SK-N-SH (cell line): ENCODE data around the gene ZBTB16.

Experiments
- EP300 ChIP-seq, 2 experiments: IDR thresholded peaks; 2 replicates each; pipeline versions ENCODE4 v1.4.0 to v1.6.1; 2012; ENCODE audit warnings: borderline replicate concordance in 1 of 2, low read depth in 1 of 2, low read length in 1 of 2
- EZH2phosphoT487 ChIP-seq: fragments of 200-600 bp; sonication (generic); IDR thresholded peaks from 2 replicates; pipeline ENCODE4 v1.6.1; 2017; ENCODE audit warnings: low read depth, mixed run types, mild to moderate bottlenecking, antibody characterized with exemption, moderate library complexity, borderline replicate concordance
- FOXJ3 ChIP-seq: sonication (generic); formaldehyde crosslinking; IDR thresholded peaks from 2 replicates; pipeline ENCODE4 v1.5.1; 2020; ENCODE audit warnings: mild to moderate bottlenecking, missing genetic modification reagents
- MXI1 ChIP-seq: IDR thresholded peaks from 2 replicates; pipeline ENCODE4 v1.6.1; 2012; ENCODE audit warnings: mild to moderate bottlenecking, low read depth, low read length, improper control_type of control experiment
- NFIC ChIP-seq: IDR thresholded peaks from 2 replicates; pipeline ENCODE4 v1.4.0; 2012; ENCODE audit warnings: borderline replicate concordance
- PBX3 ChIP-seq: IDR thresholded peaks from 2 replicates; pipeline ENCODE4; 2012
- REST ChIP-seq: IDR thresholded peaks from 2 replicates; pipeline ENCODE4 v1.6.1; 2012; ENCODE audit warnings: mild to moderate bottlenecking, low read depth, low read length, moderate library complexity
- RXRA ChIP-seq: IDR thresholded peaks from 2 replicates; pipeline ENCODE4 v1.4.0; 2012; ENCODE audit warnings: low read depth, mild to moderate bottlenecking, borderline replicate concordance
- TAF1 ChIP-seq: IDR thresholded peaks from 2 replicates; pipeline ENCODE4 v1.6.1; 2012; ENCODE audit warnings: low read depth, mild to moderate bottlenecking, low read length, moderate library complexity, borderline replicate concordance
- USF2 ChIP-seq: fragments of 150-350 bp; IDR thresholded peaks from 2 replicates; pipeline ENCODE4 v1.6.1; 2017; ENCODE audit warnings: antibody characterized with exemption, low read length, low read depth, borderline replicate concordance
- TF ChIP-seq, protein P1 (sequence below): IDR thresholded peaks from 2 replicates; pipeline ENCODE4 v1.4.0; 2012; ENCODE audit warnings: low read depth, borderline replicate concordance
- TF ChIP-seq, protein P2 (sequence below): fragments of 200-600 bp; sonication (generic); IDR thresholded peaks from 2 replicates; pipeline ENCODE4 v1.6.1; 2017; ENCODE audit warnings: antibody characterized with exemption, mild to moderate bottlenecking, moderate library complexity

DNA sequence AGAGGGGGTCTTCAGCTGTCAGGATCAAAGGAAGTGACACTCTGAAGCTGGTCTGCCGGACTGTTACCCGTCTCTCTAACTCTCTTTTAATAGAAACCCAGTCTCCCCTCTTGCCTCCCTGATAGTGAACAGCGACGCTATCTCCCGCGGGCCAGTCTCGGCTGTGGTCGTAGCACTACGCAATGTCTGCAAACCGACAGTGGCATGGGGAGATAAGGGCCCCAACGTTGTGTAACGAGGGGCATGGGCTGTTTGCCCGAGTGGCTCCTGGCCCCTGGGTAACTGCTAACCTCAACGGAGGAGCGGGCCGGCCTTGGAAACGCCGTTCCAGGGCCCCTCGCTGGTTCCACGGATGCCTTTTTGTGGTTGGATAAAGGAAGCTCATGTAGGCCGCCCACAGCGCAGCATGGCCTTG is 23.3 kb downstream of the ZBTB16 start:
- no peak for TF ChIP-seq RXRA
- TF ChIP-seq EZH2phosphoT487, result no peak
- TF ChIP-seq, protein P1, sequence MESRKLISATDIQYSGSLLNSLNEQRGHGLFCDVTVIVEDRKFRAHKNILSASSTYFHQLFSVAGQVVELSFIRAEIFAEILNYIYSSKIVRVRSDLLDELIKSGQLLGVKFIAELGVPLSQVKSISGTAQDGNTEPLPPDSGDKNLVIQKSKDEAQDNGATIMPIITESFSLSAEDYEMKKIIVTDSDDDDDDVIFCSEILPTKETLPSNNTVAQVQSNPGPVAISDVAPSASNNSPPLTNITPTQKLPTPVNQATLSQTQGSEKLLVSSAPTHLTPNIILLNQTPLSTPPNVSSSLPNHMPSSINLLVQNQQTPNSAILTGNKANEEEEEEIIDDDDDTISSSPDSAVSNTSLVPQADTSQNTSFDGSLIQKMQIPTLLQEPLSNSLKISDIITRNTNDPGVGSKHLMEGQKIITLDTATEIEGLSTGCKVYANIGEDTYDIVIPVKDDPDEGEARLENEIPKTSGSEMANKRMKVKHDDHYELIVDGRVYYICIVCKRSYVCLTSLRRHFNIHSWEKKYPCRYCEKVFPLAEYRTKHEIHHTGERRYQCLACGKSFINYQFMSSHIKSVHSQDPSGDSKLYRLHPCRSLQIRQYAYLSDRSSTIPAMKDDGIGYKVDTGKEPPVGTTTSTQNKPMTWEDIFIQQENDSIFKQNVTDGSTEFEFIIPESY, result no peak
- TF ChIP-seq PBX3, result no peak
- TF ChIP-seq, protein P2, sequence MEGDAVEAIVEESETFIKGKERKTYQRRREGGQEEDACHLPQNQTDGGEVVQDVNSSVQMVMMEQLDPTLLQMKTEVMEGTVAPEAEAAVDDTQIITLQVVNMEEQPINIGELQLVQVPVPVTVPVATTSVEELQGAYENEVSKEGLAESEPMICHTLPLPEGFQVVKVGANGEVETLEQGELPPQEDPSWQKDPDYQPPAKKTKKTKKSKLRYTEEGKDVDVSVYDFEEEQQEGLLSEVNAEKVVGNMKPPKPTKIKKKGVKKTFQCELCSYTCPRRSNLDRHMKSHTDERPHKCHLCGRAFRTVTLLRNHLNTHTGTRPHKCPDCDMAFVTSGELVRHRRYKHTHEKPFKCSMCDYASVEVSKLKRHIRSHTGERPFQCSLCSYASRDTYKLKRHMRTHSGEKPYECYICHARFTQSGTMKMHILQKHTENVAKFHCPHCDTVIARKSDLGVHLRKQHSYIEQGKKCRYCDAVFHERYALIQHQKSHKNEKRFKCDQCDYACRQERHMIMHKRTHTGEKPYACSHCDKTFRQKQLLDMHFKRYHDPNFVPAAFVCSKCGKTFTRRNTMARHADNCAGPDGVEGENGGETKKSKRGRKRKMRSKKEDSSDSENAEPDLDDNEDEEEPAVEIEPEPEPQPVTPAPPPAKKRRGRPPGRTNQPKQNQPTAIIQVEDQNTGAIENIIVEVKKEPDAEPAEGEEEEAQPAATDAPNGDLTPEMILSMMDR, result no peak
- no peak for TF ChIP-seq FOXJ3 (CRISPR knock-in tag)
- TF ChIP-seq REST, result no peak
- no peak for TF ChIP-seq NFIC
- TF ChIP-seq TAF1, result no peak
- TF ChIP-seq MXI1, result no peak
- no peak for TF ChIP-seq USF2
- no peak for TF ChIP-seq EP300 (IDR thresholded peaks at IDR 0.05; ENCODE audit: borderline replicate concordance in 1 of 2, low read depth in 1 of 2, low read length in 1 of 2)
